GM23338 (cell line): ENCODE data around the gene TLR6. TPM values are rescaled to one million over a fixed set of nuclear protein-coding genes. Genes with fewer than 3 reads are reported as not detected.

Experiments used
- ATAC-seq: fragments of 200-7000 bp; cut with Tn5 transposase; 3 replicates; pipeline ENCODE4 v1.9.1; 2020
- DNase-seq: peaks from one replicate; pipeline ENCODE4 v3.0.0-alpha.2; 2015; ENCODE audit warnings: low spot score
- H2AFZ ChIP-seq: fragments of 200-600 bp; sonication (generic); 2 replicates; pipeline ENCODE4 v1.8.0; 2016; ENCODE audit warnings: antibody characterized with exemption, mild to moderate bottlenecking, moderate library complexity
- H3F3A ChIP-seq: fragments of 200-600 bp; sonication (generic); replicated peaks from 2 replicates; pipeline ENCODE4 v1.8.0; 2017; ENCODE audit warnings: antibody characterized with exemption, mixed run types, low read depth
- H3K27ac ChIP-seq: fragments of 200-600 bp; sonication (generic); 2 replicates; pipeline ENCODE4 v1.6.1; 2016; ENCODE audit warnings: low read depth
- H3K27me3 ChIP-seq: fragments of 200-600 bp; sonication (generic); 2 replicates; pipeline ENCODE4 v1.8.0; 2016; ENCODE audit warnings: mild to moderate bottlenecking, mixed run types, moderate library complexity; ENCODE audit not compliant: insufficient read depth
- H3K36me3 ChIP-seq: fragments of 200-600 bp; sonication (generic); 2 replicates; pipeline ENCODE4 v1.8.0; 2016; ENCODE audit warnings: mild to moderate bottlenecking; ENCODE audit not compliant: insufficient read depth
- H3K4me1 ChIP-seq: fragments of 200-600 bp; sonication (generic); 2 replicates; pipeline ENCODE4 v1.8.0; 2016; ENCODE audit warnings: mild to moderate bottlenecking, moderate library complexity; ENCODE audit not compliant: insufficient read depth
- H3K4me2 ChIP-seq: fragments of 200-600 bp; sonication (generic); 2 replicates; pipeline ENCODE4 v1.7.1; 2017; ENCODE audit warnings: mixed run types
- H3K4me3 ChIP-seq: fragments of 200-600 bp; sonication (generic); 2 replicates; pipeline ENCODE4 v1.6.1; 2016; ENCODE audit warnings: mixed run types
- H3K79me2 ChIP-seq: fragments of 200-600 bp; sonication (generic); replicated peaks from 2 replicates; pipeline ENCODE4 v1.8.0; 2017; ENCODE audit warnings: mild to moderate bottlenecking; ENCODE audit not compliant: insufficient read depth
- H3K9me2 ChIP-seq: fragments of 200-600 bp; sonication (generic); 2 replicates; pipeline ENCODE4 v1.8.0; 2017; ENCODE audit not compliant: insufficient read depth
- H4K20me1 ChIP-seq: fragments of 200-600 bp; sonication (generic); replicated peaks from 2 replicates; pipeline ENCODE4 v1.8.0; 2017; ENCODE audit warnings: mild to moderate bottlenecking; ENCODE audit not compliant: insufficient read depth
- H3K27ac Mint-ChIP-seq: 2 replicates; pipeline ENCODE4 v1.8.0; 2020; ENCODE audit warnings: inconsistent platforms, mild to moderate bottlenecking, moderate library complexity, mixed read lengths
- H3K27me3 Mint-ChIP-seq: 3 replicates; pipeline ENCODE4 v1.8.0; 2022; ENCODE audit warnings: low read depth, mild to moderate bottlenecking, moderate library complexity, mixed read lengths, inconsistent platforms; ENCODE audit not compliant: insufficient read depth, poor library complexity
- H3K36me3 Mint-ChIP-seq: 3 replicates; pipeline ENCODE4 v1.8.0; 2021; ENCODE audit warnings: low read depth, mild to moderate bottlenecking, inconsistent platforms, moderate library complexity, mixed read lengths
- H3K4me1 Mint-ChIP-seq: 3 replicates; pipeline ENCODE4 v1.8.0; 2020; ENCODE audit warnings: mild to moderate bottlenecking, inconsistent platforms, mixed read lengths
- H3K4me3 Mint-ChIP-seq: 3 replicates; pipeline ENCODE4 v1.8.0; 2021; ENCODE audit warnings: moderate library complexity, mild to moderate bottlenecking, inconsistent platforms, mixed read lengths
- H3K9me3 Mint-ChIP-seq: 3 replicates; pipeline ENCODE4 v1.8.0; 2020; ENCODE audit warnings: moderate library complexity, mild to moderate bottlenecking, inconsistent platforms, mixed read lengths
- CREB1 ChIP-seq: fragments of 250-450 bp; sonication (Bioruptor Pico); IDR thresholded peaks from 2 replicates; pipeline ENCODE4 v1.5.0; 2020; ENCODE audit warnings: low read depth, mild to moderate bottlenecking, moderate library complexity
- ETS1 ChIP-seq: IDR thresholded peaks from 2 replicates; pipeline ENCODE4 v1.6.1; 2016; ENCODE audit warnings: antibody characterized with exemption
- EZH2 ChIP-seq: fragments of 200-600 bp; sonication (generic); IDR thresholded peaks from one replicate; pipeline ENCODE4 v1.8.0; 2017; ENCODE audit warnings: antibody characterized with exemption, mild to moderate bottlenecking, low read depth; ENCODE audit not compliant: unreplicated experiment
- JUNB ChIP-seq: IDR thresholded peaks from one replicate; pipeline ENCODE4 v1.6.1; 2016; ENCODE audit warnings: antibody characterized with exemption; ENCODE audit not compliant: unreplicated experiment
- NANOG ChIP-seq: IDR thresholded peaks from 2 replicates; pipeline ENCODE4 v1.6.1; 2016; ENCODE audit warnings: antibody characterized with exemption, borderline replicate concordance
- POLR2AphosphoS5 ChIP-seq: IDR thresholded peaks from 2 replicates; pipeline ENCODE4 v1.6.1; 2016; ENCODE audit warnings: antibody characterized with exemption, low read depth
- REST ChIP-seq: IDR thresholded peaks from one replicate; pipeline ENCODE4 v1.6.1; 2018; ENCODE audit warnings: antibody characterized with exemption; ENCODE audit not compliant: unreplicated experiment
- ZNF114 ChIP-seq: fragments of 250-450 bp; sonication (Bioruptor Pico); IDR thresholded peaks from 2 replicates; pipeline ENCODE4 v1.5.0; 2020; ENCODE audit warnings: mild to moderate bottlenecking, moderate library complexity
- polyA plus RNA-seq: library from polyadenylated mRNA; unstranded; fragments of >200 nt; fragmentation: Nextera tagmentation; extraction: Ambion mirVana; gene quantifications from 2 replicates; pipeline ENCODE4 v1.2.1, GENCODE V29; 2016
- total RNA-seq: library from RNA; depleted of rRNA; stranded (reverse); fragments of >200 nt; shearing (Covaris generic); gene quantifications from 2 replicates; pipeline ENCODE4 v1.2.3, GENCODE V29; 2014

TLR6 gene
- total and polyA plus RNA-seq, 2 experiments from 2014 or later, result 0.14 TPM; not detected in 1

- Histone ChIP-seq H3K79me2 (no peaks in the 10 kb centered on the region), H3K36me3 (no peaks in the 10 kb centered on the region), H3K27me3 (no peaks in the 10 kb centered on the region), H3K27ac (no peak overlapping the region), H2AFZ (no peak overlapping the region), H3K4me3 (no peak overlapping the region), H4K20me1 (no peaks in the 10 kb centered on the region), H3K9me2 (peaks cover 4% of the 10 kb centered on the region), H3F3A (no peaks in the 10 kb centered on the region), H3K4me1 (no peaks in the 10 kb centered on the region), H3K4me2 (no peak overlapping the region)
- H3K9me3 Mint-ChIP-seq, result peaks cover 34% of the 10 kb centered on the region
- H3K36me3 Mint-ChIP-seq, result peaks cover 17% of the 10 kb centered on the region
- DNase-seq (no peak), ATAC-seq (no peak)
- no peak overlapping the region for H3K27ac Mint-ChIP-seq
- H3K4me3 Mint-ChIP-seq, result no peak overlapping the region
- H3K4me1 Mint-ChIP-seq, result no peaks in the 10 kb centered on the region; the same call in 2 of the 3 replicates
- H3K27me3 Mint-ChIP-seq, result no peaks in the 10 kb centered on the region
- TF ChIP-seq POLR2AphosphoS5 (no peak), REST (no peak)
Measured at GRCh38 chr4:38800366-38800765, 56.3 kb downstream of the TLR6 start.

- ATAC-seq (no peak), DNase-seq (no peak)
- Histone ChIP-seq H3K9me2 (peaks cover 9% of the 10 kb centered on the region), H3K4me3 (no peak overlapping the region), H3K4me1 (no peaks in the 10 kb centered on the region), H3K36me3 (no peaks in the 10 kb centered on the region), H3K79me2 (no peaks in the 10 kb centered on the region), H3K27ac (no peak overlapping the region), H4K20me1 (no peaks in the 10 kb centered on the region), H3K4me2 (no peak overlapping the region), H3K27me3 (no peaks in the 10 kb centered on the region), H3F3A (no peaks in the 10 kb centered on the region), H2AFZ (no peak overlapping the region)
- Mint-ChIP-seq H3K4me1 (no peaks in the 10 kb centered on the region), H3K9me3 (no peaks in the 10 kb centered on the region; the same call in 2 of the 3 replicates), H3K27me3 (no peaks in the 10 kb centered on the region), H3K4me3 (no peak overlapping the region), H3K36me3 (no peaks in the 10 kb centered on the region), H3K27ac (no peak overlapping the region)
- TF ChIP-seq REST (no peak), JUNB (no peak), NANOG (no peak), EZH2 (no peak), POLR2AphosphoS5 (no peak), ZNF114 (CRISPR knock-in tag) (no peak), ETS1 (no peak), CREB1 (CRISPR knock-in tag) (no peak)
Measured at GRCh38 chr4:38795087-38795486, 61.5 kb downstream of the TLR6 start.
